K562 (cell line): ENCODE measurements around the gene TIFAB. TPM values are rescaled to one million over a fixed set of nuclear protein-coding genes. Genes with fewer than 3 reads are reported as not detected.

Source experiments
- CCNT2 ChIP-seq: IDR thresholded peaks from 2 replicates; pipeline ENCODE4 v1.6.1; 2011; ENCODE audit warnings: borderline replicate concordance, low read depth, mild to moderate bottlenecking, moderate library complexity, mixed read lengths, low read length; ENCODE audit not compliant: insufficient read length; ENCODE audit errors: extremely low read depth
- CREM ChIP-seq: IDR thresholded peaks from 2 replicates; pipeline ENCODE4 v1.6.1; 2014; ENCODE audit warnings: antibody characterized with exemption, low read depth
- GATA2 ChIP-seq: sonication (generic); formaldehyde crosslinking; IDR thresholded peaks from 2 replicates; pipeline ENCODE4 v1.4.0; 2020; ENCODE audit warnings: mild to moderate bottlenecking, missing genetic modification reagents
- HINFP ChIP-seq: fragments of 450-650 bp; conservative IDR thresholded peaks from 2 replicates; pipeline ENCODE4 v1.6.1; 2016; ENCODE audit warnings: missing genetic modification characterization, low read depth, mild to moderate bottlenecking, control low read depth, missing compliant biosample characterization
- L3MBTL2 ChIP-seq: fragments of 450-650 bp; IDR thresholded peaks from 2 replicates; pipeline ENCODE4 v1.6.1; 2016; ENCODE audit warnings: mild to moderate bottlenecking, moderate library complexity
- MAFK ChIP-seq: IDR thresholded peaks from 2 replicates; pipeline ENCODE4 v1.6.1; 2011; ENCODE audit warnings: low read length, improper control_type of control experiment
- MECOM ChIP-seq: fragments of 250-450 bp; sonication (Bioruptor Pico); IDR thresholded peaks from 2 replicates; pipeline ENCODE4 v1.8.0; 2022; ENCODE audit warnings: inconsistent platforms
- MEIS2 ChIP-seq: fragments of 450-650 bp; IDR thresholded peaks from 2 replicates; pipeline ENCODE4 v1.6.1; 2014; ENCODE audit warnings: mild to moderate bottlenecking; ENCODE audit not compliant: partially characterized antibody
- NFIC ChIP-seq: fragments of 450-650 bp; IDR thresholded peaks from 2 replicates; pipeline ENCODE4 v1.6.1; 2017; ENCODE audit warnings: mild to moderate bottlenecking, inconsistent platforms
- NR2C1 ChIP-seq, 2 experiments: fragments of 450-650 bp; IDR thresholded peaks; 2 replicates each; pipeline ENCODE4 v1.6.1; 2017; ENCODE audit warnings: mild to moderate bottlenecking in 2 of 2, antibody characterized with exemption in 1 of 2, inconsistent platforms in 1 of 2, missing compliant biosample characterization in 1 of 2, missing genetic modification characterization in 1 of 2
- NUFIP1 ChIP-seq: fragments of 450-650 bp; IDR thresholded peaks from 2 replicates; pipeline ENCODE4 v1.6.1; 2018; ENCODE audit not compliant: partially characterized antibody
- POLR2AphosphoS2 ChIP-seq: IDR thresholded peaks from 2 replicates; pipeline ENCODE4 v1.6.1; 2012; ENCODE audit warnings: low read length, improper control_type of control experiment
- SMC3 ChIP-seq: conservative IDR thresholded peaks from 2 replicates; pipeline ENCODE4 v1.6.1; 2011; ENCODE audit warnings: low read depth, low read length, improper control_type of control experiment; ENCODE audit not compliant: insufficient read depth
- ZBED1 ChIP-seq: IDR thresholded peaks from 2 replicates; pipeline ENCODE4 v1.6.1; 2014
- ZBTB11 ChIP-seq, 3 experiments: fragments of 200-800 bp in 1 of 3; fragments of 250-450 bp in 1 of 3; fragments of 450-650 bp in 1 of 3; sonication (Bioruptor Pico) in 1 of 3; sonication (Bioruptor generic) in 1 of 3; formaldehyde crosslinking in 1 of 3; IDR thresholded peaks; 2 replicates each; pipeline versions ENCODE4 v1.6.1 to v1.8.0; 2016 to 2022; ENCODE audit warnings: mild to moderate bottlenecking in 2 of 3, missing genetic modification characterization in 2 of 3, missing compliant biosample characterization in 1 of 3, moderate library complexity in 1 of 3
- ZNF134 ChIP-seq: fragments of 250-450 bp; sonication (Bioruptor Pico); conservative IDR thresholded peaks from 2 replicates; pipeline ENCODE4 v1.4.0; 2020
- ZNF184 ChIP-seq: sonication (generic); formaldehyde crosslinking; IDR thresholded peaks from 2 replicates; pipeline ENCODE4 v1.5.0; 2020; ENCODE audit warnings: missing genetic modification reagents
- ZNF197 ChIP-seq: fragments of 200-800 bp; sonication (Bioruptor generic); IDR thresholded peaks from 2 replicates; pipeline ENCODE4 v1.6.1; 2016; ENCODE audit warnings: low read depth, missing genetic modification characterization, missing compliant biosample characterization
- ZNF212 ChIP-seq: fragments of 450-650 bp; formaldehyde crosslinking; IDR thresholded peaks from 2 replicates; pipeline ENCODE4 v1.4.0; 2020; ENCODE audit warnings: mild to moderate bottlenecking
- ZNF518B ChIP-seq: fragments of 250-450 bp; sonication (Bioruptor Pico); IDR thresholded peaks from 2 replicates; pipeline ENCODE4 v1.5.0; 2021; ENCODE audit warnings: mild to moderate bottlenecking, moderate library complexity
- ZNF717 ChIP-seq: fragments of 250-450 bp; sonication (Bioruptor Pico); IDR thresholded peaks from 2 replicates; pipeline ENCODE4 v1.5.0; 2021
- ZNF75A ChIP-seq: fragments of 450-650 bp; formaldehyde crosslinking; IDR thresholded peaks from 2 replicates; pipeline ENCODE4 v1.4.0; 2020; ENCODE audit warnings: mild to moderate bottlenecking
- ZNF77 ChIP-seq: fragments of 250-450 bp; sonication (Bioruptor Pico); IDR thresholded peaks from 2 replicates; pipeline ENCODE4 v1.5.0; 2020
- polyA plus RNA-seq, 8 experiments: library from polyadenylated mRNA; depleted of rRNA in 4 of 8; stranded (reverse) in 5 of 8; unstranded in 3 of 8; fragments of >200 nt; fragmentation: Nextera tagmentation in 2 of 8; fragmentation: Illumina TruSeq in 1 of 8; extraction: Ambion mirVana in 2 of 8; extraction: Trizol in 1 of 8; gene quantifications; 2 replicates each; pipeline versions ENCODE4 v1.2.1 to v1.2.3, GENCODE V29; 2011 to 2014; ENCODE audit warnings: inconsistent platforms in 1 of 8, missing spikeins in 1 of 8
- total RNA-seq, 7 experiments: library from RNA; depleted of rRNA in 6 of 7; stranded (reverse); fragments of >200 nt in 6 of 7; fragmentation: Illumina TruSeq in 2 of 7; extraction: Trizol in 2 of 7; gene quantifications; 2 replicates each; pipeline versions ENCODE4 v1.2.1 to v1.2.3, GENCODE V29; 2011 to 2021; ENCODE audit warnings: low replicate concordance in 1 of 7

TIFAB gene
- total and polyA plus RNA-seq, 9 of the 15 experiments (the other 6 are each of a cell fraction or from before 2014, with no cell fraction given): not detected

GRCh38 chr5:135482381-135482933 lies 30.3 kb upstream of the TIFAB start (continued):
- TF ChIP-seq ZBTB11 (CRISPR knock-in tag; IDR thresholded peaks at IDR 0.05) (no peak), HINFP (tag) (no peak), CCNT2 (no peak), SMC3 (no peak), L3MBTL2 (0 out of 2 replicates have a peak, but pooled peaks have one; percentile 17), ZNF717 (CRISPR knock-in tag) (no peak), ZNF77 (no peak), ZNF134 (CRISPR knock-in tag) (no peak), ZNF75A (CRISPR knock-in tag) (no peak), GATA2 (peak; percentile 80), NFIC (no peak), ZBED1 (no peak), ZNF197 (no peak), MAFK (no peak), MECOM (CRISPR knock-in tag) (no peak), MEIS2 (peak; percentile 38), NR2C1 (IDR thresholded peaks at IDR 0.05) (no peak), NR2C1 (tag; IDR thresholded peaks at IDR 0.05) (no peak), NUFIP1 (no peak), ZNF212 (CRISPR knock-in tag) (no peak), ZNF184 (CRISPR knock-in tag) (no peak), CREM (peak; percentile 50; the same call in 1 of the 2 replicates), ZNF518B (CRISPR knock-in tag) (no peak), POLR2AphosphoS2 (no peak)
